GM19395 (cell line): ENCODE results near the gene CA6.
"Not testable (repeated sequence)": the region's sequence is repeated elsewhere in the genome, so short reads cannot be mapped to it uniquely, and the experiment has no call there.

Experiments used
- ATAC-seq: cut with Tn5 transposase; IDR thresholded peaks from one replicate; pipeline ENCODE4 v1.9.1; 2021; ENCODE audit warnings: mild to moderate bottlenecking, moderate library complexity; ENCODE audit not compliant: unreplicated experiment

The CA6 gene

DNA sequence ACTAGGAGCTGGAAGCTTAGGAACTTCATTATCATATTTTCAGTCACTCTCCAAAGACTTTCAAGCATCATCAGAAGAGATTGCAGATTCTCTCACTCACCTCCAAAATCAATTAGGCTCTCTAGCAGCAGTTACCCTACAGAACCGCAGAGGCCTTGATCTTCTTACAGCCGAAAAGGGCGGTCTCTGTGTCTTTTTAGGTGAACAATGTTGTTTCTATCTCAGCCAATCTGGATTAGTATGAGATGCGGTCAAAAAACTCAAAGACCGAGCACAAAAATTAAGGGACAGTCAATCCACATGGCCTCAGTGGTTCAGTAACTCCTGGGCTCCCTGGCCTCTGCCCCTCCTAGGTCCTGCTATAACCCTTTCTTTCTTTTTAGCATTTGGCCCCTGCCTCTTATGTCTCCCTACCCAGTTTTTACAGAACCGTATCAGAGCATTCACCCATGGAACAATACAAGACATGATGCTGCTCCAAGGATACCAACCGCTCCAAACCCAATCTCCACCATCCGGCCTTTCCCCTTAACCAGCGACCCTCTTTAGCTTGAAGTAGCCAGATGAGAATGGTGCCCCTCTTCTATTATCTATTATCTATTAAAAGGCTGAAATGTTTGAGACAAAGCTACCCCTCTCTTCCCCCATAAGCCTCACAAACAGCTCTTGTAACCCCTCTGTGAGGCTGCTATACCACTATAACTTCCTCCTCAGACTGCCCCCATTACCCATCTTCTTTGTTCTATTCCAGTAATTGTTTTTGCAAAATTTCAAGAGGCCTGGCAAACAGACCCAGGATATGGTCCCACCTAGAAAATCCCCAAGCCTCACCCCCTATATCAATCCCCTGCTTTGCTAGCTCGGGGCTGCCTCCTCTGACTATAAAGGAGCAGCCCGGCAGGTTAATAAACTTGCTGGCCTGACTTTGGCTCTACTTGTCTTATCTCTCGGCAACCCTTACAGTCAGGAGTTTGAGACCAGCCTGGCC lies 18.7 kb upstream of the CA6 start:
- ATAC-seq, result no peak

DNA sequence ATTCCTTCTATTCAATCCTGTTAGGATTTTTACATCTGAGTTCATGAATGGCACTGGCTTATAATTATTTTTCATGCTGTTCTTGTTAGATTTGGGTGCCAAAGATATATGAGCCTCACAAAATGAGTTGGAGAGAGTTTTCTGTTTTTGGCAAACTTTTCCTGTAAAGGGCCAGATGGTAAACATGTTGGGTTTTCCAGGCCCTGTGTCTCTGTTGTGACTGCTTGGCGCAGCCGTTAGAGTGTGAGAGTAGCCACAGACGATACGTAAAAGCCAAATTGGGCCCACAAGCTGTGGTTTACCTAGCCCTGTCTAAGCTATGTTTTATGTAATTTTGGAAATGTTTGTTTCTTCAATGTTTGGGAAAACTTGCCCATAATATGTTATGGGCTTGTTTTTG lies 15.6 kb upstream of the CA6 start:
- no peak for ATAC-seq

GRCh38 chr1:8937051-8937450 lies 8.6 kb upstream of the CA6 start:
- ATAC-seq, result not testable (repeated sequence)

DNA sequence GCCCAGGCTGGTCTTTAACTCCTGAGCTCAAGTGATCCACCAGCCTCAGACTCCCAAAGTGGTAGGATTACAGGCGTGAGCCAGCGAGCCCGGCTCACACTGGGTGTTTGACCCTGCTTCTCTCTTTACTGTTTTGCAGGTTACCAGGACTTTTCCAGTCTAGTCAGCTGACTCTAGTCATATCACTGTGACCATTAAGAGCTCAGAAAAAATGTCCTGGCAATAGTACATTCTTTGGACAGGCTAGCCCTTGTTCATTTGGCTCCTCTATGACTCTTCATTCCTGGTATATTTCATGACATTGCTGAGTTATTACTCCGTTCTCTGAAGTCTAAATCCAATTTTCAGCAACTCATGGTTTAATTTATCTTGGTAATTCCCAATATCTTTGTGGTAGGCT lies 8.0 kb upstream of the CA6 start:
- ATAC-seq, result no peak

- ATAC-seq, result no peak
These were observed 7.3 kb upstream of the CA6 start for GRCh38 chr1:8938232-8938999.

DNA sequence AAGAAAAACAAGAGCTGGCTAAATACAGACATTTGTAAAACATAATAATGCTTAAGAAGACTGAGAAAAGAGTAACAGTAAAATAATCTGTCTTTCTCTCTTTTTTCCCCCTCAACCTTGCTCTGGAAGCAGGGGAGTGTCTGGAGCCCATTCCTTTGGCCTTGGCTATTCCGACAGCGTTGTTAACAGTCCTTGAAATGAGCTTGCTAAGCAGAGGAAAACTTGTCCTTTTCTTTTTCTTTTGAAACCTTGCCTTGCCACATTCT lies 6.7 kb upstream of the CA6 start:
- ATAC-seq, result no peak

GRCh38 chr1:8939362-8939995 lies 6.2 kb upstream of the CA6 start:
- no peak for ATAC-seq

DNA sequence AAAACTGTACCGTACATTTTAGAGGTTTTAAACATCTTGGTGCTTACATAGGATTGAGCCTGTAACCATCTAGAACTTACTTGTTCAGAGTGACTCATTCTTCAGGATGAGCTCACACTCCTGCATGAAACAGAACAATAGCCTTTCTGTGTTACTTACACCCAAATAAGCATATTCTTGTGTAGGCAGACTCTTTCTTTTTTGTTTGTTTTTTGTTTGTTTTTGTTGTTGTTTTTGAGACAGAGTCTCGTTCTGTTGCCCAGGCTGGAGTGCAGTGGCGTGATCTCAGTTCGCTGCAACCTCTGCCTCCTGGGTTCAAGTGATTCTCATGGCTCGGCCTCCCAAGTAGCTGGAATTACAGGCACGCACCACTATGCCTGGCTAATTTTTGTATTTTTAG lies 3.8 kb upstream of the CA6 start:
- ATAC-seq, result no peak

- ATAC-seq, result no peak
These were observed 1.9 kb upstream of the CA6 start for GRCh38 chr1:8943498-8944405.

DNA sequence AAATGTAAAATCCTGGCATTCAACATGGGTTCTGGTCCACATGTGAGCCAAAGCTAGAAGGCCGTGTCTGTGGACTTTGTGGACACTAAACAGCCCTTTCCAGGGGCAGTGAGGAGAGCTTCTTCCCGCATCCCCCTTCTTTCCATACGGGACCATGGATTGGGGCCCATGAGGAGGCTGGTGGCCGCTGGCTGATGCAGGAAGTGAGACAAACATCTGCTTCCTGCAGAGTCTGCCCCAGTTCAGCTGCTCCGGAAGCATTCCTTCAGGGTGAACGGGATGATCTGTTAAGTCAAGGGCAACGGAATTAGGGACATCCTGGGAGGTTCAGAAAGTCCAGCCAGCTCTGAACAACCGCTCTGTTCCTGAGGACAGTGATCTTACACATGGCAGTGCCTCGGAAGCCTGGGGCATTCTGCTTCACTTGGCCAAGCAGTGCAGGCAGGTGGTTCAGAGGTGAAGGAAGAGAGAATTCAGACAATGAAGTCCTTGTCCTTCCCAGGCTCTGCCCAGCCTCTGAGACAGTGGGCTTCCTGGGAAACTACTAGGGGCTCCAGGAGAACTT lies 1.5 kb downstream of the CA6 start:
- ATAC-seq, result no peak

GRCh38 chr1:8950309-8950708 lies 4.6 kb downstream of the CA6 start:
- ATAC-seq, result no peak

GRCh38 chr1:8951231-8951630 lies 5.6 kb downstream of the CA6 start:
- ATAC-seq, result no peak

- no peak for ATAC-seq
These were observed 9.7 kb downstream of the CA6 start for GRCh38 chr1:8955406-8955805.

GRCh38 chr1:8956461-8957349 lies 11.0 kb downstream of the CA6 start:
- no peak for ATAC-seq

- no peak for ATAC-seq
These were observed 17.3 kb downstream of the CA6 start for GRCh38 chr1:8962812-8963530.

DNA sequence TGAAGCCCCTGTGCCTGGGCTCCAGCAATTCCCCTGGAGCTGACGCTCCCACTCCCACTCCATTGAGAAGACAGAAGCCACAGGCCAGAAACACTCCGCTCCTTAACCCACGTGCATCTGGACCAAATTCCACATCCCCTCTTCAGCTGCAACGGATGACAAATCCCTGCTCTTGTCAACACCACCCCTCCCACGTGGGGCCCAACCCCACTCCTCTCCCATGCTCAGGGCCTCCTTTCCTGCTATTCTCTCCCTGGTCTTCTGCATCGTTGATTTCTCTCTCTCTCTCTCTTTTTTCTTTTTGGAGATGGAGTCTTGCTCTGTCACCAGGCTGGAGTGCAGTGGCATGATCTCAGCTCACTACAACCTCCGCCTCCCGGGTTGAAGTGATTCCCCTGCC lies 18.3 kb downstream of the CA6 start:
- no peak for ATAC-seq

DNA sequence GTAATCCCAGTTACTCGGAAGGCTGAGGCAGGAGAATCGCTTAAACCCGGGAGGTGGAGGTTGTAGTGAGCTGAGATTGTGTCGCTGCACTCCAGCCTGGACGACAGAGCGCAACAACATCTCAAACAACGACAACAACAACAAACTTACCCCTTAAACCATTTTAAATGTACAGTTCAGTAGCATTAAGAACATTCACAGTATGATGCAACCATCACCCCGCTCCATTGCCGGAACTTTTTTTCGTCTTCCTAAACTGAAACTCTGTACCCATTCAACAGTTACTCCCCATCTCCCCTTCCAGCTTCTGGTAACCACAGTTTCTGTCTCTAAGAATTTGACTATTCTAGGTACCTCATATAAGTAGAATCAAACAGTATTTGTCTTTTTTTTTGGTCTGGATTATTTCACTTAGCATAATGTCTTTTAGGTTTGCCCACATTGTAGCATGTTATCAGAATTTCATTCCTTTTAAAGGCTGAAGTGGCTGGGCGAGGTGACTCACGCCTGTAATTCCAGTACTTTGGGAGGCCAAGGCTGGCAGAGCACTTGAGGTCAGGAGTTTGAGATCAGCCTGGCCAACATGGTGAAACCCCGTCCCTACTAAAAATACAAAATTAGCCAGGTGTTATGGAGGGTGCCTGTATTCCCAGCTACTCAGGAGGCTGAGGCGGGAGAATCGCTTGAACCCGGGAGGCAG lies 19.6 kb downstream of the CA6 start:
- no peak for ATAC-seq

- ATAC-seq, result no peak
These were observed 20.9 kb downstream of the CA6 start for GRCh38 chr1:8966606-8967005.
